Ovary (tissue), 3 donors: Measurements from ENCODE around the gene ZSCAN21.

Source experiments
- EP300 ChIP-seq: sonication (generic); formaldehyde crosslinking; IDR thresholded peaks from one replicate; pipeline ENCODE4 v1.6.1; 2017; ENCODE audit warnings: antibody characterized with exemption
- POLR2A ChIP-seq: fragments of 450-650 bp; IDR thresholded peaks from one replicate; pipeline ENCODE4 v1.6.1; 2017; ENCODE audit warnings: antibody characterized with exemption, mild to moderate bottlenecking, moderate library complexity
- TF ChIP-seq, protein P1 (sequence below), 3 donors: fragments of 450-650 bp in 2 of 3; fragments of 200-600 bp in 1 of 3; IDR thresholded peaks; one replicate each; pipeline versions ENCODE4 v1.5.1 to v1.8.0; 2016 to 2022; ENCODE audit warnings: antibody characterized with exemption in 3 of 3, mild to moderate bottlenecking in 1 of 3
- donor health status: DM: no; HTN: no; CAD: no.

DNA sequence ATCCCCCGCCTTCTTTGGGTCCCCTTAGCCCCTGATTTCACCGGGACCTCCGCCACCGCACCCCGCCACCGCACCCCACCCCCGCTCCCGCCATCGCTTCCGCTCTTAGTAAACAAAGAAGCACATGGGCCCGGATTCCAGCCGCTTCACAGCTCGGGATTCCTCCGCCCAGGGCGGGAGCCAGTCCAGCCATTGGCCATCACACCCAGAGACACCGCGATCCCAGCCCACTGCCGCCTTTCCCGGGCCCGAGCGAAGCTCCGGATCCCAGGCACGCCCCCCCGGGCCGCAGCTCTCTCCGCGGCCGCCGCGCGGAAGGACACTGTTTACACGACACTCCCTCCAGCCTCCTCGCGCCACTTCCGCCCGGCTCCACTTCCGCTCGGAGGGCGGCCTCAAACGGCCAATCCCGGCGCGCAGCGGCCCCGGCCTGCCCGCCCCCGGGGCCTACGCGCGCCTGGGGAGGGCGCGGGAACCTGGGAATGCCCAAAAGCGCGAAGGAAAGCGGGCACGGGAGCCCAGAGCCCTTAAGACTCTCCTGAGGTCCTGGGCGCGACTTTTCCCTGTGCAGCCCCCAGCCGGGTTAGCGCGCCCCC is 50.9 kb downstream of the ZSCAN21 start:
- TF ChIP-seq, protein P1, sequence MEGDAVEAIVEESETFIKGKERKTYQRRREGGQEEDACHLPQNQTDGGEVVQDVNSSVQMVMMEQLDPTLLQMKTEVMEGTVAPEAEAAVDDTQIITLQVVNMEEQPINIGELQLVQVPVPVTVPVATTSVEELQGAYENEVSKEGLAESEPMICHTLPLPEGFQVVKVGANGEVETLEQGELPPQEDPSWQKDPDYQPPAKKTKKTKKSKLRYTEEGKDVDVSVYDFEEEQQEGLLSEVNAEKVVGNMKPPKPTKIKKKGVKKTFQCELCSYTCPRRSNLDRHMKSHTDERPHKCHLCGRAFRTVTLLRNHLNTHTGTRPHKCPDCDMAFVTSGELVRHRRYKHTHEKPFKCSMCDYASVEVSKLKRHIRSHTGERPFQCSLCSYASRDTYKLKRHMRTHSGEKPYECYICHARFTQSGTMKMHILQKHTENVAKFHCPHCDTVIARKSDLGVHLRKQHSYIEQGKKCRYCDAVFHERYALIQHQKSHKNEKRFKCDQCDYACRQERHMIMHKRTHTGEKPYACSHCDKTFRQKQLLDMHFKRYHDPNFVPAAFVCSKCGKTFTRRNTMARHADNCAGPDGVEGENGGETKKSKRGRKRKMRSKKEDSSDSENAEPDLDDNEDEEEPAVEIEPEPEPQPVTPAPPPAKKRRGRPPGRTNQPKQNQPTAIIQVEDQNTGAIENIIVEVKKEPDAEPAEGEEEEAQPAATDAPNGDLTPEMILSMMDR (IDR thresholded peaks at IDR 0.05), result no peak
- TF ChIP-seq EP300 (no peak), POLR2A (peak; percentile 34)
